ENCODE results near the gene CDK3.

DNA sequence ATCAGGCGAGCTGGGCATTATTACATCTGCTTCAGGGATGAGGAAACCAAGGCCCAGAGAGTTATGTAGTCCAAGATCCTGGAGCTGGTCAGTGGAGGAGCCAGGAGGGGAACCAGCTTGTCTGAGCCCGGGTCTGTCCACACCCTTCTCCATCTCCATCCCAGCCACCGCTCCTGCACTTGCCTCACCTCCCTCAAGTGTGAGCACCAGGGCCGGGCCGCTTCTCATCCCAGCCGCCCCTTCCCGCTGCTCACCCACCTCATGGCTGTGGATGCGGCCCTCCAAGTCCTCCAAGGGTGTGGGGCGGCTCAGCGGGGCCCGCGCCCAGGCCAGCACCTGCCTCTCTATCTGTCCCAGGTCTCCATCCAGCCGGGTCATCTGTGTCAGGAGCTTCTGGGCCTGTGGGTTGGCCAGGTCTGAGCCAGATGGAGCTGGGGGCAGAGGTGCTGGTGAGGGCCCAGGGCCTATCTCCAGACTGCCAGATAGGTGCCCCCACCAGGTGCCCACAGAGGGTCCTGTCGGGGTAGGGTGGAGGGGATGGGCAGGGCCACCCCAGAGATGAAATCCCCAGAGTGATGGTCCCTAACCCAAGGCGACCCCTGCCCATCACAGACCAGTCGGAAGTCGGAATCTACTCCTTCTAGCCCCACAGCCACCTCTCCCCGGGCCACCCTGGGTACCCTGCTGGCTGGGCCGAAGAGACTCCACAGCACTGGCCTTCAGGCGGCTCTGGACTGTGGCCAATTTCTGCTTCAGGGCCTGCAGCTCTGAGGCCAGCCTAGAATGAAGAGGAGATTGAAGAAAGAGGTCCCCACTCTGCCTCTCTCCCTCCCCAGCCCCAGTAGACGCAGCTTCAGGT lies 17.1 kb downstream of the CDK3 start:
- TF ChIP-seq POLR2A (IDR thresholded peaks at IDR 0.05; ENCODE audit: borderline replicate concordance, extremely low read depth, insufficient read depth, insufficient read length) (no peak), CEBPB (IDR thresholded peaks at IDR 0.05; ENCODE audit: low read depth) (no peak)
- TF ChIP-seq, protein P1, sequence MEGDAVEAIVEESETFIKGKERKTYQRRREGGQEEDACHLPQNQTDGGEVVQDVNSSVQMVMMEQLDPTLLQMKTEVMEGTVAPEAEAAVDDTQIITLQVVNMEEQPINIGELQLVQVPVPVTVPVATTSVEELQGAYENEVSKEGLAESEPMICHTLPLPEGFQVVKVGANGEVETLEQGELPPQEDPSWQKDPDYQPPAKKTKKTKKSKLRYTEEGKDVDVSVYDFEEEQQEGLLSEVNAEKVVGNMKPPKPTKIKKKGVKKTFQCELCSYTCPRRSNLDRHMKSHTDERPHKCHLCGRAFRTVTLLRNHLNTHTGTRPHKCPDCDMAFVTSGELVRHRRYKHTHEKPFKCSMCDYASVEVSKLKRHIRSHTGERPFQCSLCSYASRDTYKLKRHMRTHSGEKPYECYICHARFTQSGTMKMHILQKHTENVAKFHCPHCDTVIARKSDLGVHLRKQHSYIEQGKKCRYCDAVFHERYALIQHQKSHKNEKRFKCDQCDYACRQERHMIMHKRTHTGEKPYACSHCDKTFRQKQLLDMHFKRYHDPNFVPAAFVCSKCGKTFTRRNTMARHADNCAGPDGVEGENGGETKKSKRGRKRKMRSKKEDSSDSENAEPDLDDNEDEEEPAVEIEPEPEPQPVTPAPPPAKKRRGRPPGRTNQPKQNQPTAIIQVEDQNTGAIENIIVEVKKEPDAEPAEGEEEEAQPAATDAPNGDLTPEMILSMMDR (IDR thresholded peaks at IDR 0.05 in 2 of 3, conservative IDR thresholded peaks at IDR 0.05 in 1 of 3; ENCODE audit: borderline replicate concordance in 1 of 3, insufficient read depth in 1 of 3, low read depth in 2 of 3, low read length in 2 of 3), result no peak
